IPS DF 6.9 (cell line): ENCODE data around the gene CCL1.
A peak's percentile ranks its signal among the peaks of the same experiment; 100 is the strongest.

Experiments
- DNase-seq: peaks from one replicate; pipeline ENCODE4 v3.0.0-alpha.2; 2013; ENCODE audit warnings: low read depth, low spot score
- H3K27ac ChIP-seq: one replicate; pipeline ENCODE4 v1.5.1; 2013; ENCODE audit warnings: low read length, control low read depth
- H3K27me3 ChIP-seq: 2 replicates; pipeline ENCODE4 v1.6.1; 2013; ENCODE audit warnings: mild to moderate bottlenecking, low read length; ENCODE audit not compliant: control insufficient read depth, insufficient read depth
- H3K36me3 ChIP-seq: 2 replicates; pipeline ENCODE4 v1.6.1; 2013; ENCODE audit warnings: low read length; ENCODE audit not compliant: control insufficient read depth, insufficient read depth
- H3K4me1 ChIP-seq: 2 replicates; pipeline ENCODE4 v1.6.1; 2013; ENCODE audit warnings: low read length; ENCODE audit not compliant: control insufficient read depth, insufficient read depth
- H3K4me3 ChIP-seq: 2 replicates; pipeline ENCODE4 v1.5.1; 2013; ENCODE audit warnings: mild to moderate bottlenecking, low read length
- H3K9me3 ChIP-seq: 2 replicates; pipeline ENCODE4 v1.6.1; 2013; ENCODE audit warnings: low read length, inconsistent platforms; ENCODE audit not compliant: control insufficient read depth, insufficient read depth
- WGBS: extraction: QIAGEN DNeasy Blood & Tissue Kit; methylation state at CpG from one replicate; pipeline ENCODE4 v1.1.7; 2013; ENCODE audit warnings: mixed read lengths, missing lambda C conversion rate; ENCODE audit not compliant: insufficient read length, insufficient coverage; 5-methylcytosine and 5-hydroxymethylcytosine counted together

The CCL1 gene, protein sequence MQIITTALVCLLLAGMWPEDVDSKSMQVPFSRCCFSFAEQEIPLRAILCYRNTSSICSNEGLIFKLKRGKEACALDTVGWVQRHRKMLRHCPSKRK

DNA sequence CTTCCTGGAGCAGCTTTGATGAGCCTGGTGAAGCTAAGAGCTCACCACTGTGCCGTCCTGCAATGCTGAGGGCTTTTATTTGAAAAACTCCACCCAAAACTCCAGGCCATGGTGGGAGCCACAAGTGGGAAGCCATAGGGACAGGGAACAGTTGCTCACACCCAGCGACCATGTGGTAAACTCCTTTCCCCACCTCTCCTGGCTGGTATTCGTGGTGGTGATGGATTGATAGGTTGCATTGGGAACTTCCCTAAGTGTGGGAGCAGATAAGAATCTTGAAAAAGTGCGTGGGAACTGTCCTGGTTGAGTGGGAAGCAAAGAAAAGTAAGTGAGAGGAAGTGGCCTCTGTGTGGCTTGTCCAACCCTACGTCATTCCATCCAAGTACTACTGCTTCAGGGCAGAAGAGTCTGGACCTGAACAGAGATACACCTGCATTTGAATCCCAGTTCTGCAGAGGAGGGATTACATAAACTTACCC is at the start of gene CCL1:
CCL1 (minus strand) TSS at position 51 of the 479 bp plus-strand sequence. CDS start 72 bp downstream, outside the sequence.
- no peak within 1 kb of the TSS for H3K27ac ChIP-seq
- H3K36me3 ChIP-seq = no peaks in the 10 kb centered on the region
- H3K4me1 ChIP-seq = peaks cover 1% of the 10 kb centered on the region
- DNase-seq = no peak
- no peaks in the 10 kb centered on the region for H3K27me3 ChIP-seq
- WGBS = no CpG with 5 or more reads among the region's 5 CpGs
- H3K4me3 ChIP-seq = no peak within 1 kb of the TSS
- no peaks in the 10 kb centered on the region for H3K9me3 ChIP-seq

GRCh38 chr17:34412534-34412933 is 49.5 kb upstream of the CCL1 start:
- Histone ChIP-seq H3K27me3 (no peaks in the 10 kb centered on the region; the same call in 1 of the 2 replicates), H3K4me1 (peaks cover 3% of the 10 kb centered on the region; the same call in 1 of the 2 replicates), H3K4me3 (no peak overlapping the region), H3K9me3 (no peaks in the 10 kb centered on the region), H3K27ac (no peak overlapping the region), H3K36me3 (no peaks in the 10 kb centered on the region)
- no CpG with 5 or more reads among the region's 7 CpGs for WGBS
- no peak for DNase-seq

DNA sequence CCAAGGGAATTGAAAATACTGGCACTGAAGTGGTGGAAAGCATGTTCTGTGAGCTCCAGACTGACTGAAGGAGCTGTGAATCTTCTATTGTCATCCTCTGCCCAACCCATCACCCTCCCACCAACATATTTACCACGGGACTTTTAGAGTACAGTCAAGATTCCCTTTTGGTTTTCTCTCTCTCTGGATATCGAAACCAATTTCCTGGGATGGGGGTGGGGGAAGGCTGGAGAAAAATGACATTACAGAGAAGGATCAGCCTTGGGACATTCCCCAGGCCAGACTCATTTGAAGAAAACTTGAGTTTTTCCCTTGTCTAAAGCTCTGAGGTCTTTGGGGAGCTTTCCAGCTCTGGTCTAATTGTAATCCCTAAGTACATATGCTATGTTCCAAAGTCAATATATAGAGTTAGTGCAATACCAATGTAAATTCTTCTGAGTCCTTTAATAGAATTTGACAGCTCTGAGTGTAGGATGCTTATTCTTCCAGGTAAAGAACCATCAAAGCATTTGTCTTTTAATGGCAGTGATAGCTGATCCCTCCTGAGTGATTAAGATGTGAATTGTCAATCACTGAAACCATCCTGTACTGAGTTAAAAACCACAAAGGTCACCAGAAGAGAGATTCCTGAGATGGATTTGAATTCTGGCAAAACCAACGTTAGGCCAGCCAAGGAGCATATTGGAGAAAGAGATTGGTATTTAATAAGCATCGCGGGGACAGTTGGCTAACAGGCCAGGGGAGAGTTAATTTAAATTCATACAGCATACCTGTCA is 48.8 kb upstream of the CCL1 start:
- DNase-seq = no peak
- no peak overlapping the region for H3K27ac ChIP-seq
- H3K4me1 ChIP-seq = peaks cover 3% of the 10 kb centered on the region; the same call in 1 of the 2 replicates
- H3K4me3 ChIP-seq = no peak overlapping the region
- H3K36me3 ChIP-seq = no peaks in the 10 kb centered on the region
- no peaks in the 10 kb centered on the region; the same call in 1 of the 2 replicates for H3K27me3 ChIP-seq
- no CpG with 5 or more reads among the region's 5 CpGs for WGBS
- no peaks in the 10 kb centered on the region for H3K9me3 ChIP-seq

- no peak for DNase-seq
- Histone ChIP-seq H3K27ac (no peak overlapping the region), H3K27me3 (no peaks in the 10 kb centered on the region; the same call in 1 of the 2 replicates), H3K36me3 (no peaks in the 10 kb centered on the region), H3K9me3 (no peaks in the 10 kb centered on the region), H3K4me1 (peaks cover 3% of the 10 kb centered on the region; the same call in 1 of the 2 replicates), H3K4me3 (no peak overlapping the region)
- WGBS = no CpG with 5 or more reads among the region's 4 CpGs
These were observed 46.3 kb upstream of the CCL1 start for GRCh38 chr17:34409352-34409751.

DNA sequence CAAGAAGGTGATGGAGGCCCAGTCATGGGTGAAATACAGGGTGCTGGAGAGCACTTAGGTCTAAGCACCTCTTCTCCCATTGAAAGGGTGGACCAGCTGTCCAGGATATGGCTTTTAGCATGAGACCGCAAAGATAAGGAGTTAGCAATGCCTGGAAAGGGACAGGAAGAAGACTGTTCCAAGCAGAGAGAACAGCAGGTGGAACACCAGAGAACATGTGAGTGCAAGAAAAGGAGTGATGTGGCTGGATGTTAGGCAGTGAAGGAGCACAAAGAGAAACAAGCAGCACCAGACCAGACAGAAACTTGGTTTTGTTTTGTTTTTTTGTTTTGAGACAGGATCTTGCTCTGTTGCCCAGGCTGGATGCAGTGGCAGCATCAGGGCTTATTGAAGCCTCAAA is 45.4 kb upstream of the CCL1 start:
- H3K27ac ChIP-seq = no peak overlapping the region
- H3K27me3 ChIP-seq = no peaks in the 10 kb centered on the region; the same call in 1 of the 2 replicates
- H3K36me3 ChIP-seq = no peaks in the 10 kb centered on the region
- no peaks in the 10 kb centered on the region for H3K9me3 ChIP-seq
- peaks cover under 1% of the 10 kb centered on the region; the same call in 1 of the 2 replicates for H3K4me1 ChIP-seq
- no peak overlapping the region for H3K4me3 ChIP-seq
- DNase-seq = no peak
- no CpG with 5 or more reads among the region's 1 CpG for WGBS

- Histone ChIP-seq H3K36me3 (no peaks in the 10 kb centered on the region), H3K4me1 (no peaks in the 10 kb centered on the region), H3K4me3 (no peak overlapping the region), H3K27ac (no peak overlapping the region), H3K27me3 (no peaks in the 10 kb centered on the region; the same call in 1 of the 2 replicates), H3K9me3 (no peaks in the 10 kb centered on the region)
- DNase-seq = no peak
- no CpG with 5 or more reads among the region's 6 CpGs for WGBS
These were observed 43.2 kb upstream of the CCL1 start for GRCh38 chr17:34406226-34406625.

- Histone ChIP-seq H3K4me1 (no peaks in the 10 kb centered on the region), H3K36me3 (no peaks in the 10 kb centered on the region), H3K27me3 (no peaks in the 10 kb centered on the region), H3K4me3 (no peak overlapping the region), H3K27ac (no peak overlapping the region), H3K9me3 (no peaks in the 10 kb centered on the region)
- WGBS = no CpG with 5 or more reads among the region's 4 CpGs
- DNase-seq = no peak
These were observed 40.0 kb upstream of the CCL1 start for GRCh38 chr17:34403006-34403405.

- no peaks in the 10 kb centered on the region for H3K4me1 ChIP-seq
- H3K4me3 ChIP-seq = no peak overlapping the region
- no peaks in the 10 kb centered on the region for H3K9me3 ChIP-seq
- DNase-seq = no peak
- no peaks in the 10 kb centered on the region for H3K36me3 ChIP-seq
- no peak overlapping the region for H3K27ac ChIP-seq
- no CpG with 5 or more reads among the region's 5 CpGs for WGBS
- no peaks in the 10 kb centered on the region for H3K27me3 ChIP-seq
These were observed 38.1 kb upstream of the CCL1 start for GRCh38 chr17:34401165-34401564.

DNA sequence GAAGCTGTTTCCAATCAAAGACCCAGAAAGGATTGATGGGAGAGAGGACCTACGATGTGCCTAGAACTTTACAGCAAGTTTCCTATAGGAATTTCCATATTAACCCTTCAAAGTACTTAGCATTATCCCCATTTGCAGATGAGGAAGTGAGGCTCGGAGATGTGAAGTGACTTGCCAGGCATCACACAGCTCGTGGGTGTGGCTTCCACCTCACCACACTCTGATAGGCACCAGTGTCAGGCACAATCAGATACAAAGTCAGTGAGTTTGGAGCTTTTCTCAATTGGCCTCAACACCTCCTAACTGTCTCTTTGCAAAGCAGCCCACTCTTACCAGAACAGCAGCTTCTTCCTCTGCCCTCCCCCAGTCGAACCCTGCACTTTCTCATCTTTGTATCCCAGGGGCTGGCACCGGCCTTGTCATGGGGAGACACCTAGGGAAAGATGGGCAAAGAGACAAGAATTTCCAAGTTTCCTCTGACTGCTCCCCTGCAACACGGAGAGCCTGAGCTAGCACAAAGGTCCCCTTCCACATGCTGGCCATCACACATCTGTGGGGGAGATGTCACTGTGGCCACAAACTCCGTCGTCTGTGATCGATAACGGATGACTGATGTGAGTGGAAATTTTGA is 37.4 kb upstream of the CCL1 start:
- no peaks in the 10 kb centered on the region for H3K27me3 ChIP-seq
- peak overlapping the region; percentile 11; the same call in 1 of the 2 replicates for H3K4me3 ChIP-seq
- H3K9me3 ChIP-seq = no peaks in the 10 kb centered on the region
- no peak for DNase-seq
- no peaks in the 10 kb centered on the region for H3K4me1 ChIP-seq
- no peaks in the 10 kb centered on the region for H3K36me3 ChIP-seq
- no CpG with 5 or more reads among the region's 10 CpGs for WGBS
- H3K27ac ChIP-seq = no peak overlapping the region

DNA sequence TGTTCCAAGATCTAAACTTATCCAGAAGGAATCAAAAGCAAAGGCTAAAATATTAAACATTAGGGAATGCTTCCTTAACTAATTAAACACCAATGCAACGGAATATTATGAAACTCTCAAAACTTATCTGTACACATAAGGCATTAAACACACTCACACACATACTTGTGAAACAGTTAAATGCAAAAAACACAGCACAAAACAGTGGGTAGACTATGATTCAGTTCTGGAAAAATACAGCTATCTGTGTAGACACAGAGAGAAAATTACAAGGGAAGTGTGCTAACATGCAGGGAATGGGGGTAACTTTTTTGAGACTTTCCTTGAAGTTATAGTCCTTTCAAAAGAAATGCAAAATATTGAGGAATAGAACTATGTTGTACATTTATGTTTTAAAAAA is 36.7 kb upstream of the CCL1 start:
- Histone ChIP-seq H3K4me1 (no peaks in the 10 kb centered on the region), H3K36me3 (no peaks in the 10 kb centered on the region), H3K27me3 (no peaks in the 10 kb centered on the region), H3K9me3 (no peaks in the 10 kb centered on the region), H3K4me3 (no peak overlapping the region), H3K27ac (no peak overlapping the region)
- DNase-seq = no peak
- WGBS = no CpG with 5 or more reads among the region's 1 CpG
